ENCODE data around the gene PXDN.

Gene PXDN

GRCh38 chr2:1751767-1752725, 7.7 kb upstream of the PXDN start:
- DNase-seq, result no peak

- peak in 1 of 2 experiments; percentile 50 for DNase-seq
These were observed 6.8 kb upstream of the PXDN start for GRCh38 chr2:1750933-1751766.

- no peak for DNase-seq
These were observed 6.1 kb upstream of the PXDN start for GRCh38 chr2:1750270-1750932.

GRCh38 chr2:1749489-1750119, 5.3 kb upstream of the PXDN start:
- DNase-seq, result no peak

- no peak for DNase-seq
These were observed 4.6 kb upstream of the PXDN start for GRCh38 chr2:1748741-1749488.

GRCh38 chr2:1748176-1748740, 3.9 kb upstream of the PXDN start:
- no peak for DNase-seq

- DNase-seq, result no peak
These were observed 3.0 kb upstream of the PXDN start for GRCh38 chr2:1747065-1747941.

- DNase-seq, result no peak
These were observed 2.1 kb upstream of the PXDN start for GRCh38 chr2:1746174-1747064.

GRCh38 chr2:1745171-1746023, 1.1 kb upstream of the PXDN start:
- DNase-seq, result no peak

- no peak for DNase-seq
These were observed 217 bp downstream of the PXDN start for GRCh38 chr2:1744151-1744445.

- DNase-seq, result no peak
These were observed 742 bp downstream of the PXDN start for GRCh38 chr2:1743396-1744150.

GRCh38 chr2:1742681-1743395, 1.5 kb downstream of the PXDN start:
- DNase-seq, result no peak

GRCh38 chr2:1742301-1742680, 2.0 kb downstream of the PXDN start:
- no peak for DNase-seq

- DNase-seq, result no peak
These were observed 2.5 kb downstream of the PXDN start for GRCh38 chr2:1741851-1742250.

- no peak for DNase-seq
These were observed 3.4 kb downstream of the PXDN start for GRCh38 chr2:1740716-1741589.

Data from SW 1271 (cell line).